ENCODE measurements around the gene TLCD3B. TPM values are rescaled to one million over a fixed set of nuclear protein-coding genes. Genes with fewer than 3 reads are reported as not detected.

The TLCD3B gene
- total RNA-seq, 4 donors from 2014 or later: not detected

GRCh38 chr16:30010844-30011713, 20.0 kb downstream of the TLCD3B start, which contains the start of gene DOC2A:
Gene DOC2A, minus strand, starts transcription at chr16:30011027. Its CDS starts 805 bp downstream, at chr16:30010222.
- no peak for TF ChIP-seq EP300 (IDR thresholded peaks at IDR 0.05)
- no peak for TF ChIP-seq POLR2A (IDR thresholded peaks at IDR 0.05)
- no peak for TF ChIP-seq CTCF (IDR thresholded peaks at IDR 0.05)
- DNase-seq (ENCODE audit: low spot score in 2 of 2): no peak
- WGBS, 2 donors: 1% methylated on average over 55 of the region's 99 CpGs
- Histone ChIP-seq H3K36me3 (peaks cover 0 to 9% (median 0%) of the 10 kb centered on the region in 3 donors), H3K27me3 (peaks cover 0 to 41% of the 10 kb centered on the region in 2 donors), H3K27ac (no peak within 1 kb of the TSS), H3K4me1 (peaks cover 0 to 25% (median 12%) of the 10 kb centered on the region in 4 donors), H3K4me3 (peak within 1 kb of the TSS; percentile 6 to 47 (median 32)), H3K9me3 (no peaks in the 10 kb centered on the region)

GRCh38 chr16:30009990-30010843, 20.9 kb downstream of the TLCD3B start:
- no peak overlapping the region for H3K27ac ChIP-seq
- TF ChIP-seq POLR2A (IDR thresholded peaks at IDR 0.05) (no peak), CTCF (IDR thresholded peaks at IDR 0.05) (no peak), EP300 (IDR thresholded peaks at IDR 0.05) (no peak)
- peaks cover 0 to 16% (median 0%) of the 10 kb centered on the region in 3 donors for H3K36me3 ChIP-seq
- H3K4me3 ChIP-seq: peak overlapping the region in 3 of 4 donors; percentile 29 to 47 (median 35)
- H3K4me1 ChIP-seq: peaks cover 0 to 32% (median 12%) of the 10 kb centered on the region in 4 donors
- DNase-seq (ENCODE audit: low spot score in 2 of 2): no peak
- H3K9me3 ChIP-seq: no peaks in the 10 kb centered on the region
- peaks cover 0 to 41% of the 10 kb centered on the region in 2 donors for H3K27me3 ChIP-seq
- 11 to 15% methylated on average over 17 to 24 of the region's 34 CpGs for WGBS, 2 donors

GRCh38 chr16:30009085-30009862, 21.8 kb downstream of the TLCD3B start:
- H3K27ac ChIP-seq: no peak overlapping the region
- peaks cover 0 to 20% (median 0%) of the 10 kb centered on the region in 3 donors for H3K36me3 ChIP-seq
- H3K27me3 ChIP-seq: peaks cover 0 to 41% of the 10 kb centered on the region in 2 donors
- no peaks in the 10 kb centered on the region for H3K9me3 ChIP-seq
- no peak for TF ChIP-seq EP300 (IDR thresholded peaks at IDR 0.05)
- TF ChIP-seq POLR2A (IDR thresholded peaks at IDR 0.05): no peak
- TF ChIP-seq CTCF (IDR thresholded peaks at IDR 0.05): no peak
- 44 to 53% methylated on average over 25 of the region's 26 CpGs for WGBS, 2 donors
- H3K4me1 ChIP-seq: peaks cover 0 to 38% (median 12%) of the 10 kb centered on the region in 4 donors
- DNase-seq (ENCODE audit: low spot score in 2 of 2): no peak
- no peak overlapping the region for H3K4me3 ChIP-seq

- TF ChIP-seq EP300 (IDR thresholded peaks at IDR 0.05): no peak
- TF ChIP-seq CTCF (IDR thresholded peaks at IDR 0.05): no peak
- TF ChIP-seq POLR2A (IDR thresholded peaks at IDR 0.05): no peak
- no peaks in the 10 kb centered on the region for H3K9me3 ChIP-seq
- no peak overlapping the region for H3K4me3 ChIP-seq
- no peak for DNase-seq (ENCODE audit: low spot score in 2 of 2)
- peaks cover 0 to 38% (median 12%) of the 10 kb centered on the region in 4 donors for H3K4me1 ChIP-seq
- H3K36me3 ChIP-seq: peaks cover 0 to 39% (median 0%) of the 10 kb centered on the region in 3 donors
- WGBS, 2 donors: 68 to 69% methylated on average over 10 to 11 of the region's 11 CpGs
- peaks cover 0 to 36% of the 10 kb centered on the region in 2 donors for H3K27me3 ChIP-seq
- no peak overlapping the region for H3K27ac ChIP-seq
Measured at GRCh38 chr16:30007378-30007895, 23.6 kb downstream of the TLCD3B start.

All from tibial nerve (tissue), 4 donors.